ENCODE measurements around the gene USH2A.
"Not testable (repeated sequence)": the region's sequence is repeated elsewhere in the genome, so short reads cannot be mapped to it uniquely, and the experiment has no call there.

USH2A gene

GRCh38 chr1:216194721-216195120 lies 228.5 kb downstream of the USH2A start:
- DNase-seq = no peak

GRCh38 chr1:216193839-216194443 lies 229.3 kb downstream of the USH2A start:
- no peak for DNase-seq

GRCh38 chr1:216190438-216190837 lies 232.8 kb downstream of the USH2A start:
- DNase-seq = no peak

- no peak for DNase-seq
These were observed 236.4 kb downstream of the USH2A start for GRCh38 chr1:216186816-216187215.

- DNase-seq = no peak
These were observed 237.1 kb downstream of the USH2A start for GRCh38 chr1:216186141-216186540.

- DNase-seq = no peak
These were observed 239.0 kb downstream of the USH2A start for GRCh38 chr1:216184126-216184680.

GRCh38 chr1:216183454-216183853 lies 239.8 kb downstream of the USH2A start:
- DNase-seq = no peak

- no peak for DNase-seq
These were observed 240.2 kb downstream of the USH2A start for GRCh38 chr1:216183007-216183406.

GRCh38 chr1:216181590-216181989 lies 241.7 kb downstream of the USH2A start:
- no peak for DNase-seq

- no peak for DNase-seq
These were observed 245.0 kb downstream of the USH2A start for GRCh38 chr1:216178281-216178680.

- no peak for DNase-seq
These were observed 246.3 kb downstream of the USH2A start for GRCh38 chr1:216176970-216177369.

GRCh38 chr1:216175714-216176113 lies 247.5 kb downstream of the USH2A start:
- DNase-seq = no peak

GRCh38 chr1:216173376-216173995 lies 249.8 kb downstream of the USH2A start:
- peak; percentile 44 for DNase-seq

- no peak for DNase-seq
These were observed 253.9 kb downstream of the USH2A start for GRCh38 chr1:216169351-216169750.

GRCh38 chr1:216168546-216168945 lies 254.7 kb downstream of the USH2A start:
- DNase-seq = no peak

GRCh38 chr1:216154063-216154462 lies 269.2 kb downstream of the USH2A start:
- no peak for DNase-seq

- DNase-seq = no peak
These were observed 270.1 kb downstream of the USH2A start for GRCh38 chr1:216153130-216153529.

- DNase-seq = not testable (repeated sequence)
These were observed 277.7 kb downstream of the USH2A start for GRCh38 chr1:216145451-216146018.

- no peak for DNase-seq
These were observed 278.4 kb downstream of the USH2A start for GRCh38 chr1:216144661-216145450.

- DNase-seq = no peak
These were observed 280.3 kb downstream of the USH2A start for GRCh38 chr1:216142921-216143320.

- DNase-seq = no peak
These were observed 282.3 kb downstream of the USH2A start for GRCh38 chr1:216140730-216141524.

- no peak for DNase-seq
These were observed 299.0 kb downstream of the USH2A start for GRCh38 chr1:216124192-216124781.
